Lung microvascular endothelial cell (primary cell): ENCODE data around the gene SNIP1. TPM values are rescaled to one million over a fixed set of nuclear protein-coding genes. Genes with fewer than 3 reads are reported as not detected.
"Not testable (repeated sequence)": the region's sequence is repeated elsewhere in the genome, so short reads cannot be mapped to it uniquely, and the experiment has no call there.

Source experiments
- DNase-seq, 2 donors: peaks; one replicate each; pipeline versions ENCODE4 v3.0.0 to v3.0.0-alpha.2; 2010; ENCODE audit warnings: low read depth in 2 of 2
- total RNA-seq: library from RNA; depleted of rRNA; stranded (reverse); fragments of >200 nt; gene quantifications from 2 replicates; pipeline ENCODE4 v1.2.1, GENCODE V29; 2014

Gene SNIP1, protein sequence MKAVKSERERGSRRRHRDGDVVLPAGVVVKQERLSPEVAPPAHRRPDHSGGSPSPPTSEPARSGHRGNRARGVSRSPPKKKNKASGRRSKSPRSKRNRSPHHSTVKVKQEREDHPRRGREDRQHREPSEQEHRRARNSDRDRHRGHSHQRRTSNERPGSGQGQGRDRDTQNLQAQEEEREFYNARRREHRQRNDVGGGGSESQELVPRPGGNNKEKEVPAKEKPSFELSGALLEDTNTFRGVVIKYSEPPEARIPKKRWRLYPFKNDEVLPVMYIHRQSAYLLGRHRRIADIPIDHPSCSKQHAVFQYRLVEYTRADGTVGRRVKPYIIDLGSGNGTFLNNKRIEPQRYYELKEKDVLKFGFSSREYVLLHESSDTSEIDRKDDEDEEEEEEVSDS
- 8.5 and 14.3 TPM in 2 replicates for total RNA-seq

DNA sequence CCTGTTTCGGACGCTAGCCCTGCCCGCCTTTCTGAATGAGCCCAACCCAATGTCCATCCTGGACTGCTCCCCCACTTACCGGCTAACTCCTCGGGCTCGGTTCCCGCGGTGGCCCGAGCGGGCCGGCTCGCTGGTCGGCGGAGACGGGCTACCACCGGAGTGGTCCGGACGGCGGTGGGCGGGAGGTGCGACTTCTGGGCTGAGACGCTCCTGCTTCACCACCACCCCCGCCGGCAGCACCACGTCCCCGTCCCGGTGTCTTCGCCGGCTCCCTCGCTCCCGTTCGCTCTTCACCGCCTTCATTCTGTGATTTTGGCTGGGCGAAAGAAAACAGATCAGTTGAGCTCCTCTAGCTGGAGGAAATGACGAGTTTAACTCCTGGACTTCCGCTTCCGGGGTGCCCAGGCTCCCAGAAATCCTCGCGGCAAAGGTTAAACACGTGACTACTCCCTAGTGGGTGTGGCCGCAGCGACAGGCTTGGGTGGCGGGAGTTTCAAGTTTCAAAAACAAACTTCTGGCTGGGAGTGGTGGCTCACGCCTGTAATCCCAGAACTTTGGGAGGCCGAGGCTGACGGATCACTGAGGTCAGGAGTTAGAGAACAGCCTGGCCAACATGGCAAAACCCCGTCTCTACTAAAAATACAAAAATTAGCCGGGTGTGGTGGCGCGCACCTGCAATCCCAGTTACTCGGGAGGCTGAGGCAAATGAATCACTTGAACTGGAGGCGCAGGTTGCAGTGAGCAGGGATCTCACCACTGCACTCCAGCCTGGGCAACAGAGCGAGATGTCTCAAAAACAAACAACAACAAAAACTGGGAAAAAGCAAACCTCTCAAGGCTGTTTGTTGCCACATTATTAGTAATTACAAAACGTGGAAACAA is at the start of gene SNIP1:
Gene SNIP1 (minus strand): TSS at position 367 of the 882 bp plus-strand sequence. CDS start 64 bp downstream, at position 303.
- peak; percentile 91 to 92 for DNase-seq

DNA sequence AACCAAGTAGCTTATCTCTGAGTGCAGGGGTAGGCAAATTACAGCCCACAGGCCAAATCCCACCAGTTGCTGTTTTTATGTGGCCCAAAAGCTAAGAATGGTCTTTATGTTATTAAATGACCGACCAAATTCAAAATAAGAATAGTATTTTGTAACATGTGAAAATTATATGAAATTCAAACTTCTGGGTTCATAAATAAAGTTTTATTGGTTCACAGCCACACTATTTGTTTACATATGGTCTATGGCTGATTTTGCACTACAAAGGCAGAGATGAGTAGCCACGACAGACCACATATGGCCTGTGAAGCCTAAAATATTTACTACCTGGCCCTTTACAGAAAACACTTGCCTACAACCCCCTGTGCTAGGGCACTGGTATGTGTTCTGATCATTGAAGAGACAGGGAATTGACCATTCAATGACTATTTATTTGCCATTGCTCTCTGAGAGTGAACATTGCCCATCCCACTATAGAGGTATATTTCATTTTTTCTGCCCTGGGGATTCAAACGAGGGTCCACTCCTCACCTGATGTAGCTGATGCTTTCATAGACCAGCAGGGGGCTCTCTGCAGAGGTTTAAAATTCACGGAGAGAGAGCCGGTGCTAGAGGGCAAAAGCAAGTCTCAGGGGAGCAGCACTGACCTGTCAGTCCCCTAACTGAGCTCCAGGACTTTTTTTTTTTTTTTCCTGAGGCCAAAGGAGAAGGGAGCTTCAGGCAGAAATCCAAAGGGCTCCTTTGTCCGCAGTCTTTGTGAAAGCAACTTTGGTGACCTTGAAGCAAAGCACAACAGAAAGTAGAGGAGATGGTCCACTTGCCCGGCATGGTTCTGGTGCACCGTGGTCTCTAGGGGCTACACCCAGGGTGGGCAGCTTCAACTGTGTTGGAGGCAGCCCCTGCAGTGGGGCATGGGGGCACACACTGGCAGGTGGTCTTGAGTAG is 48.9 kb upstream of the SNIP1 start:
- peak; percentile 19 to 48 for DNase-seq

DNA sequence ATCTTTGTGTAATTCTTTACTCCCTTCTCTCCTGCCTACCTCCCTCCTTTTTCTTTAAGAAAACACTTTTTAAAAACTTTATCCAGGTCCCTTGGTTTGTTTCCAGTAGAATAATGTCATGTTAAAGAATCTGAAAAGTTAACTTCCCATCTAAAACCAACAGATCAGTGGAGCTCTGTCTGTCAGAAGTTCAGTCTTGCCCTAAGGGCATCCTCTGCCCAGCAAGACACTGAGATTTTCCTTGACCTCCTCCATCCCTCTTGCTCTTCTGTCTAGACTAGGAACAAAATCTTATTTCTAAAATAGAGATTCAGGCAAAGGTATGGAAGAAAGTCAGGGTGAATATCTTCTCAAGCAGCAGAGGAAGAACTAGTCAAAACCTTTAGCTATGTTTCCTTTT is 47.3 kb upstream of the SNIP1 start:
- no peak for DNase-seq

DNA sequence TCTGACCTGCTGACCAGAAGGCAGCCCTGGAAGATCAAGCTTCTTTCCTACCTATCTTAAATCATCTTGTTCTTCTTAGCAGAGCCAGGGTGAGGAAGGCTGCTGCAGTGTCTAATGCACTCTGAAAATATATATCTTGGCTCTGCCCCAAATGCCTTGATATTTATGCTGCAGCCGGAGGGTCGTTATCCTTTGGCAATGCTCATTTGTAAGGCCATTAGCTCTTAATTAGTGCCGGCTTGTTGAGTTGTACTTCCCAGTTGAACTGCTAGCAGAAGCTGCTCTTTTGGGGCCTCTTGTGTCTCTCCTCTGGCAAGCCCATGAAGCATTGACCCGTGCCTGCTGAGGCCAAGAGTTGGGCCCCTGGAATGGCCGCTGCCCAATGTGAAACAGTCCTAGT is 45.8 kb upstream of the SNIP1 start:
- DNase-seq, result no peak

DNA sequence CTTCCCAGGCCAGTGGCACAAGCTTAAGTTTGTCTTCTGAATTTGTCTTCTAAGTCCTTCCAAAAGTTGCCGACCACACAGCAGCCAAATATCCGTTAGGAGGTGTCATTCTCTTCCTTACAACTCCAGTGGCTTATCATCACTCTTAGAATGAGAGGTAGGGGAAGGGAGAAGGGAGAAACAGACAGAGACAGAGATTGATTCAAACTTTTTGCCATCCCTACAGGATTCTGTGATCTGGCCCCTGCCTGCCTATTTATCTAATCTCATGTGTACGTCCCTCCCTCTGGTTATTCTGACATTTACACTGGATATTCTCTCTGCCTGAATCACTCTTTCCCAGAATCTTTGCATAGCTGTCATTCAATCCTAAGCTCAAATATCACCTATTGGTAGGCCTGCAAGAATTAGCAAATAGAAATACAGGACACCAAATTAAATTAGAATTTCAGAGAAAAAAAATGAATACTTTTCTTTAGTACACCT is 42.1 kb upstream of the SNIP1 start:
- DNase-seq, result no peak

DNA sequence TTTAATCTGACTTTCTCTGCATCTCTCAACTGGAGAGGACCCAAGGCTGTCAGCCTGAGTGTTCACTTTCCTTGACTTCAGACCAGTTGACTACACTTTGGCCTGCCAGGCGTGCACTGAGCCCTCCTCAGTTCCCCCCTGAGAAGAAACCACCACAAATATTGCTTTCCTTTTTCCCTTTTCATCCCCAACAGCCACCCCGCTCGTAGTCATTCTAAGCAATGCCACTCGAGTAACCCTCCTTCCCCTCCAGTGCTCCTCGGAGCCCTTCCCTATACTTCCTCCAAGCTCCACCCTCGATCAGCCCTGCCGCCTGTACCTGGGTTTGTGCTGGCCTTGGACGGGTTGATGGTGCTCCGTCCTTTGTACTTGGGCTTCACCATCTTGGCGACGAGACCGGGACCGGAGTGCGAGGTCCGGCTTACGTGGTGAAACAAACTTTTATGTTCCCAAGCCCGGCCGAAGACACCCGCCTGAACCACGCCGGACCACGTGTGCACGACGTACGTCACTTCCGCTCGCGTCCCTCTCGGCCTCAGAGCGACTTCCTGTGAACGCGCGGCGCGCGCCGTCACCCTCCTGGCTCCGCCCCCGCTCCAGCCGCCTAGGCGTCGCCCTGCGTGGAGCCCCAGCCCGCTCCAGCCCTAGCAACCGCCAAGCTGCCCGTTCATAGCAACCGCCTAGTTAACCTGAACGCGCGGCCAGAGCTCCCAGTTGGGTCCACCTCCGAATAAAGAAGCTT is 41.5 kb upstream of the SNIP1 start, which contains the start of gene GNL2:
Gene GNL2 (minus strand): TSS at position 498 of the 742 bp plus-strand sequence. CDS start 115 bp downstream, at position 383.
- peak; percentile 98 to 99 for DNase-seq

DNA sequence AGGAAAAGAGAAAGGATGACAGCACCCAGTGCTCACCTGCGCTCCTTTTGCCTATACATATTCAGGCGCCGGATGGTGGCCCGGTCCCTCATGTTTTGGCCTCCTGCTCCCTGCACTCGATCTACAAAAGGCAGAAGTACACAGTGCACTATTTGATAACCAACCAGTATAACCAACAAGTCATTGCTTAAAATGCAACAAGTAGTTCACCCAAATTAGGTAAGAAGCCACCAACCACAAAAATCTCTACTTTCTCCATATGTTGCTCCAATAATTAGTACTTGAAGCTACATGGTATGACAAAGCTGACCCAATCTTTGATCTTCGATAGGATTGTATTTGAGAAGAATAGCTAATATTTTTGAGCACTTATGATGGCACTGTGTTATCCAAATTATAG is 39.6 kb upstream of the SNIP1 start:
- no peak for DNase-seq

DNA sequence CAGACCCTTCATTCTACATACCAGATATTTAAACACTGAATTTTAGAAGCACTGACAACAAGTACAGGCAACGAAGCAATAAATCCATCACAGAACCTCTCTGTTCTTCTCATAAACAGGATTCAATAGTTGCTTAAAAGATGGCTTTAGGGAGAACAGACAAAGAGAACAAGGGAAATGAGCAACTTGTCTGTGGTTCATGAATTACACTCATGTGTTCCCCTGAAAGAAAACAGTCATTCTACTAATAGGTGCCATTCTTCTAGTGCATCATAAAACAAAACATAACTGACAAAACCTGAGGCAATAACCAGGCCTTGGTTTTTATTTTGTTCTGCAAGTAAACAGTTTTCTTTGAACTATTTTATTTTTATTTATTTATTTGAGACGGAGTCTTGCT is 34.8 kb upstream of the SNIP1 start:
- DNase-seq, result no peak

DNA sequence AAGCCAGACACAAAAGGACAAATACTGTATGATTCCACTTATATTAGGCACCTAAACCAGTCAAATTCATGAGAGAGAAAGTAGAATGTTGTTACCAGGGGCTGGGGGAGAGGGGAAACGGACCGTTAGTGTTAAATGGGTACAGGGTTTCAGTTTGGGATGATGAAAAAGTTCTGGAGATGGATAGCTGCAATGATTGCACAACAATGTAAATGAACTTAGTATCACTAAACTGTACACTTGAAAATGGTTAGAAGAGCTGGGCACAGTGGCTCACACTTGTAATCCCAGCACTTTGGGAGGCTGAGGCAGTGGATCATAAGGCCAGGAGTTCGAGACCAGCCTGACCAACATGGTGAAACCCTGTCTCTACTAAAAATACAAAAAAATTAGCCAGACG is 30.5 kb upstream of the SNIP1 start:
- not testable (repeated sequence) for DNase-seq

DNA sequence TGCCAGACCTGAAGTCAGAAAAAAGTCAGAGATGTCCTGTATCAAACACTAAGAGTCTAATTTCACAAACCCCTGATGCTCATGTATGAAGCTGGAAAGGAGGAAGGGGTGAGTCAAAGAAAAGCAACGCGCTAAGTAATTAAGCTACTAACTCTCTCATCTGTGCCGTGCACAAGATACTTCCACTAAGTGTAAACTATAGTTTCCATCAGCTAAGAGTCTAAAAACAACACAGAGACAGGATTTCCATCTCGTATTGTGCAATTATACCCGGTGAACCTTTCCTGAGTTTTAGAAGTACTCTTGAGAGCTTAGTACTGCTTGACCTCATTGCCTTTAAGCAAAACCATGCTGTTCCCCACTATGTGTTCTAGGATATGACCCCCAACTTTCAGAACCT is 21.6 kb upstream of the SNIP1 start:
- DNase-seq, result peak in 1 of 2 donors; percentile 70

DNA sequence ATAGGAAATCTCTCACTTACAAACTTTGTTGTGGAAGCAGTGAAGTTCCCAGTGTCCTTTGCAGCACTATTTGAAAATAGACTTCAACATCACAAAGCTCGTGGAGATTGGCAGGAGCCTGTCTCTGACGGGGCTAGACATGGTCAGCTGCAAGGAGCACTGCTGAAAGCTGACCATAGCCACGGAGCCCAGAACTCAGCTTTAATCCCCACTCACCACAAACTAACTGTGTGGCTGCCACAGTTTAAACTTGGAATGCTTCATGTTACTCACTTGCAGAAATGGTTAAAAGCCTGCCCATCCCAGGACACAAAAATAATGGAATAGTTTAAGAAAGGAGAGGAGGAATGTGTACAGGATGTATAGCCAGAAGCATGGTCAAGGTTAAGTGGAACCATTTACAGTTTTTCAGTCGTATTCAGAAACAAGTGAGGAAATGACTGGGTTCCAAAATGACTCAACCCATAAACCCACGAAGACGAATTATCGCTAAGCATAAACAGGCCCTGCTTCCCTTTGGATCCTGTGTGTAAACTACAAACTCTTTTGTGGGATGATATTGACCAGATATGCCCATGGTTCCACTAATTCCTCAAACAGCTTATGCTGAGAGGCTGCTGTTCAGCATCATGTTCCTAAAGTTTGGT is 20.9 kb upstream of the SNIP1 start:
- DNase-seq, result peak in 1 of 2 donors; percentile 77

DNA sequence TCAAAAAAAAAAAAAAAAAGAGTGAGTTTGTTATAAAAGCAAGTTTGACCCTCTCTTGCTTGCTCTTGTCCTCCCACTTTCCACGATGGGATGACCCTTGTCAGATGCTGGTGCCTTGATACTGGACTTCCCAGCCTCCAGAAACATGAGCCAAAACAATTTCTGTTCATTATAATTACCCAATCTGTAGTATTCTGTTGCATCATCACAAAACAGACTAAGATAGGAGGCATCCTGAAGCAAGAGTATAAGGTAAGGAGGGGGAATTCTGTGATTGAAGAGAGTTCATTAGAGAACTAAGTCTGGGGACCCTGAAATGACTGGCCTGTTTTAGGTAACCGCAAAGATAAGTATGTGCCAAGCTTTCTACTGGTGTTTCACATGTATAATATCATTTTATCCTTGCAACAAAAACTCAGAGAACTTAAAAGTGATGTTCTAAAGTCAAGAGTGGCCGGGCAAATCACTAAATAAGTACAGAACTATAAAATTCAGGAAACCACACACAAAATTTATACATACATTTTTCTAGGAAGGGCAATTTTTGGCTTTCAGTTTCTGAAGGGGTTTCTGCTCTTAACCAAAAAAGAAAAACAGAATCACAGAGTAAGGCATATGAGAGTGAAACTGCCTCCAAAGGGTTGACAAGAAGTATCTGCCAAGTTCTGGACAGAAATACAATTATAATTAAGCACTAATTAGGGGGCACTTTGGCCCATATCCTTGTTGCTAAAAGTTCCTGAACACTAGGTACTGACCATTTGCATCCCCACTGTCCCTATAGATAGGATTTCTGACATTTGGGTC is 16.6 kb upstream of the SNIP1 start:
- DNase-seq, result no peak

DNA sequence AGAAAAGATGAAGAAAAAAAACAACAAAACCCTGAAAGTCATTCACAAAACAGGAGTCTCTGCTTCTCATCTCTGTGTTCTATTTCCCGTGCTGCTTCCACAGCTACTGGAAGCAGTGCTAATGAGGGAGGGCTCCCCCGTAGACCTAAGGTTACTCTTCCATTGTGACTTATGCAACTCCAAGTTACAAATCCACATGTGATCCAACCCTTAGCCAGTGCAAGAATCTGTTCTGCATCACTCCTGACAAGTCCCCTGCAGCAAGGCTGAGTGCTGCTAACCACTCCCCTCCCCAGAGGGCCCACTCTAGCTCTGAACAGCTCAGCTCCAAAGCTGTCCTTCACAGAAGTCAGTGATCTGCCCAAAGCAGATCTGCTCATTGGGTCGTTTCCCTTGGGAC is 12.9 kb upstream of the SNIP1 start:
- no peak for DNase-seq

DNA sequence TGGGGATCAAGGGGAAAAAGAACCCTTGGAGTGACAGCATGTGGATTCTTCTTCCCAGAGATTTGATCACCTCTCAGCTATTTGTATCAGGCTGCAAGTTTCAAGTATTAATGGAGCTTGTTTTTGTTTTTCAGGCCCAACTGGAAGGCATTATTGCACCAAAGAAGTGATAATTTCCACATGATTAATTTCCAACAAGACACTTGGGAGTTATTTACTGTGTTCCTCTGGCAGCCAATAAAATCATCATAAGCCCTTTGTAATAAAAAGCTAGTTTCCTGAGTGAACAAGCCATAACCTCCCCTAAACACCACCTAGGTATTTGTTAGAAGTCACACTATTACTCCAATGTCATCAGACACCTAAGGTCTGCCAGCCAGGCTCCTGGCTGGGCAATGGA is 10.8 kb upstream of the SNIP1 start:
- no peak for DNase-seq

DNA sequence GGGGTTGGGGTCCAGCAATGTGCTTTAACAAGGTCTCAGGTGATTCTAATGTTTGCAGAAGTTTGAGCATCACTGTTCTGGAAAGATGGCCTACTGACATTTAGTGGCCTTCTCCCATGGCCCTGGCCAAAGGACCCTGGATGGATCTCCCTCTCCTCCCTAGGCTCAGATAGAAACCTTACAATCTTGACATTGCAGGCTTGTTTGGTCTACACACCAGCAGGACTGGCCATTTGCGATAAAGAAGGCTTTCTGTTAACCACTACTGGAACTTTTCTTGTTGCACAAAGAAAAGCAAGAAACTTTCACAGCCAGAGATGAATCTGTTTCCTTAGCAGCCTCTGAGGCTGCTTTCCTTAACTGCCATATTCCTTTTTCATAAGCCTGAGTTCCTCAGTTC is 8.9 kb upstream of the SNIP1 start:
- DNase-seq, result no peak

DNA sequence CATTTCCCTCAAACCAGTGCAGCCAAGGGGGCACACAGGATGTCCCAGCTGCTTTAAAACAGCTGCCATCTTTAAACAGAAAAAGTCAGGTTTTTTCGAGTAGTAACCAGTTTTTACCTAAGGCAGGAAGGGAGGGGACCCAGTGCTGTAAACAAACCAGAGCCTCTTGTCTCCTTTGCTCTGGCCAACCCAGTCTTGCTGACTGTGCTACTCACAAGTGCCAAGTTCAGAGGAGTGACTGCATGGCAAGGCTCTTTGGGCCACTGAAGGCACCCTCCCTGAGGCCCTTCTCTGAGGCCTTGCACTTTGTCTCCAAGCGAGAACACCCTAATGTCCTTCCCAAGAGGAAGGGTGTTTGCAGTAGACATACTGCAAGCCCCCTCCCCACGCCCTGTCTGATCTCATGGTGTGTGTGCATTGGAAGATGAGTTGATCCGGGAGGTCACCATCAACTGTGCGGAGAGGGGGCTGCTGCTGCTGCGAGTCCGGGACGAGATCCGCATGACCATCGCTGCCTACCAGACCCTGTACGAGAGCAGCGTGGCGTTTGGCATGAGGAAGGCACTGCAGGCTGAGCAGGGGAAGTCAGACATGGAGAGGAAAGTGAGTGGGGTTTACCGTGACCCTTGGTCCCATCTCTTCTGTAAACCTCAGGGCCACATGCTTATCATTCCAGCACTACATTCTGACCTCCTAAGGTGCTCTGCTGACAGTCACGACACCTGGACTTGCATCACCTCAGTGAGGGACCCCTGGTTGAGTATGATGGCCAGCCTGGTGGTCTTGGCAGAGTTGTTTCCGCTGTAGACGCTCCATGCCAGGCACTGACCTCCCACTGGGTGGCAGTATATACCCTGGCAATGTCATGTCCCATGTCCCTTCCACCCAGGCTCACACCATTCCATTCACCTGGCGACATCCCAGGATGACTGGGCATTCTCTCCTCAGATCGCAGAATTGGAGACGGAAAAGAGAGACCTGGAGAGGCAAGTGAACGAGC is 7.3 kb upstream of the SNIP1 start:
- DNase-seq, result peak; percentile 51 to 57

DNA sequence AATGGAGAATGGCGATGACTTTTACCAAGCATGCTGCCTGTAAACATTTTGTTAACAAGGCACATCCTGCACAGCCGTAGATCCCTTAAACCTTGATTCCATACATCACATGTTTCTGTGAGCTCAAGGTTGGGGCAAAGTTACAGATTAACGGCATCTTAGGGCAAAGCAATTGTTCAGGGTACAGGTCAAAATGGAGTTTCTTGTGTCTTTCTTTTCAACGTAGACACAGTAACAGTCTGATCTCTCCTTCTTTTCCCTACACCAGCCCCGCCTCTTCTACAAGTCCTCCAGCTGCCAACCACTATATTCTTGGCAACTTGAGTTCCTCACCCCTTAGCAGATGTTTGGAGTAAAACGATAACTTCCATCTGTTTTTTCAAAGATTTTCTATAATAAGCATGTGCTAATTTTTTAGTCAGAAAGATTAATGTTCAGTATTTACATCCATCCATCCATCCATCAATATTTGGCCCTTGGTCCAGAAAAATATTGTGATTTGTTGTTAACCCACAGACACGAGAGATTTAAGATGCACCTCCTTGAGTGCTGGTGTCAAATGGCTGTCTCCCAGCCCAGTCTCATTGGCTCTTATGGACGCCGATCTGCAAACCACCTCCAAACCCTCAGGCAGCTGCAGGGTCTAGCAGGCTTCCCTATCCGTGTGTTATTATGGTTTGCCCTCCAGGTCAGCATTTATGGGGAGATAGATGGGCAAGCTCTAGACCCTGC is 6.5 kb upstream of the SNIP1 start:
- no peak for DNase-seq
